HG03432 (cell line): Measurements from ENCODE around the gene TRMT2A.

ENCODE experiments used
- ATAC-seq: cut with Tn5 transposase; IDR thresholded peaks from one replicate; pipeline ENCODE4 v1.9.1; 2021; ENCODE audit warnings: mild to moderate bottlenecking, moderate library complexity; ENCODE audit not compliant: unreplicated experiment

The TRMT2A gene

DNA sequence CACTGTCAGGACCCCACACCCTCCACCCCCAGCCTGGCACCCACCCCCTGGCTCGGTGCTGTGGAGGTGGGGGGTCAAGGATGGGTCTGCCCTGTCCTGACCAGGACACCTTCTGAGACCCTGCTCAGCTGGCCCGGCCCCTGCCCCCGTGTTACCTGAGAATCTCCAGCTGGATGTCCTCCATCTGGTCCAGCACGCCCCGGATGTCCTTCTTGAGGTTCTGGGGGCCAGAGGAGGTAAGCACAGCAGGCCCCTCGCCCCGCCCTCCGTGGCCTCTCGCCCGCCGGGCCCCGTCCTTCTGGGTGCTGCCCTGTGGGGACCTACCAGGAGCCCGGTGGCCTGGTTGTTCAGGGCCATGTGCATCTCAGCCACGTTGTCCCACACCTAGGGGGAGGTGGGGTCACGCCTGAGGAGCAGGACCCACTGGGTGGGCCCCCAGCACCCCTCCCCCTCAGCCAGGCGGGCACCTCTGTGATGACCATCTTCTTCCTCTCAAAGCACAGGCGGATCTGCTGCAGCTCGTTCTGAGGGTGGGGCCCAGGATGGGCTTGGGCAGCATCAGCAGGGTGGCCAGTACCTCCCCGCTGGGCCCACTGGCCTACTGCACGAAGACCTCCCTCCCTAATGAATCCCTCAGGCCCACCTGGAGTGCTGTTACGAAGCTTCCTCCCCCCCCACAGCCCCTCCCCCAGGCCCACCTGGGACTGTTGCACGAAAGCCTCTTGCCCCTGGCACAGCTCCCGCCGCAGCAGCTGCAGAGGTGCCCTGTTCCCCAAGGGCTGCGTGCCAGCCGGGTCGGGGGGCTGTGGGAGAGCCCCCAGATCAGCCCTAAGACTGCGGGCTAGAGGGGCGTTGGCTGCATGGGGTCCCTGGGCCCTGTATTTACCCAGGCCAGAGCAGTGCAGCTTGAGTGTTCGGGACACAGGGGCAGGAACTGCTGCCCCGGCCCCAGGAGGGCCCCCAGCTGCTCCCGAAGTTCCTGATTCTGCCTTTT lies 32.5 kb upstream of the TRMT2A start:
- ATAC-seq, result no peak

DNA sequence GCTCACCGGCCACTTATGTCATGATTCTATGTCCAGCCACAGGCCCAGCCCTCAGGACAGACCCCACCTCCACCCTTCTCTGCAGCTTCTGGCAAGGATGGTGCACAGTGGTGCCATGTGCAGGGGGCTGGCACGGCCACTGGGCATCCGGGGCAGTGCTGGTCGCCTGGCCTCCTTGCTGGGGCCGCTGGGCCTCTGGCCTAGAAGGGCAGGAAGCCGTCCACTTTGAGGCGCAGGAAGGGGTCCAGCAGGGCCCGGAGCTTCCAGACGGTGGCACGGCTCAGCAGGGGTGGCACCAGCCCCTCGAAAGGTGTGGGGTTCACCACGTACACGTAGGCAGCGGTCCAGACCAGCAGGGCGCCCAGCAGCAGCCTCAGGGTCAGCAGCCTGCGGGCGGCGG lies 31.4 kb upstream of the TRMT2A start:
- ATAC-seq, result no peak

DNA sequence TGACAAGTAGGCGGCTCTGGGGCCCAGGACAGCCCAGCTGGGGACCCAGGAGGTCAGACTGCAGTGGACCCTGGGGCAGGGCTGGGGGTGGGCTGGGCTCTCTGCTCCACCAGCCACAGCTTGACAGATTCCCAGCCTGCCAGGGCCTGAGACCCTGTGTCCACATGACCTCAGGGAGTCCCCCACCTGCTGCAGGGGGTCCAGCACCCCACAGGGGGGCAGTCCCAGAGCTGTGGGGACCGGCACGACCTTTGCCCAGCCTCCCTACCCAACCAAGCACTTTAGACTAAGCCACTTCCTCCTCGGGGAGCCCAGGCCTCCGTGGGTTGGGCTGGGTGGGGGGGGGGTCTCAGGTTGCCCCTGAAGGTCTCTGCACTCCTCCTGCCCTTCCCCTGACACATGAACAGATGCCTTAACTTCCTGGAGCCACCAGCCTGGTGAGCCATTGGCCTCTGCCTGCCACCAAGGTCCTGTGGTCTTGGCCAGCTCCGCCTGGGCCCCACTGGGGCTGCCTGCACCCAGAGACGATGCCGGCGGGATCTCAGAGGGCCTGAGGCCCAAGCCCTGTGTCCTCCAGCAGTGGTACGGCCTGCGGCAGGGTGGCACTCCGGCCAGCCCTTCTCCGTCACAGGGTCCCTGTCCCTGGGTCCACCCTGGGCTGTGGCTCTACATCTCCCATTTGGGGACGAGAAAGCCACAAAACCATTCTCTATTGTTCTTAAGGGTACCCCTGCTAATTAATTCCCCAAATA lies 30.4 kb upstream of the TRMT2A start:
- ATAC-seq, result no peak

DNA sequence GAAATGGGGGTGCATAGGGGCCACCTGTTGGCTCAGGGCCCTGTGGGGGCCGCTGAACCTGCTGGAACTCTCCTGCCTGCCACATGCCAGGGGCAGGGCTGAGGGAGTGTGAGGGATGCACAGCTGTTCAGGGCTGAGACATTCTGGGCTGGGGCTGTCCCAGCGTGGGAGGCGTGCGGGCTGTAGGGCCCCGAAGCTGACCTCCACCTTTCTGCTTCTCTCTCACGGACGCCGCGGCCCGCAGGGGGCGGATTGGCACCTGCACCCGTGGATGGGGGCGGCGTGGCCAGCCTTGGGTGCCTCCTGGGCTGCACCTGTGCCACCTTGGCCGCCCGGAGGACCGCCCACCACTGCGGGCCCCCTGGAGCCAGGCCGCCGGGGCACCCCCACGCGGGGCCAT lies 29.8 kb upstream of the TRMT2A start:
- no peak for ATAC-seq

DNA sequence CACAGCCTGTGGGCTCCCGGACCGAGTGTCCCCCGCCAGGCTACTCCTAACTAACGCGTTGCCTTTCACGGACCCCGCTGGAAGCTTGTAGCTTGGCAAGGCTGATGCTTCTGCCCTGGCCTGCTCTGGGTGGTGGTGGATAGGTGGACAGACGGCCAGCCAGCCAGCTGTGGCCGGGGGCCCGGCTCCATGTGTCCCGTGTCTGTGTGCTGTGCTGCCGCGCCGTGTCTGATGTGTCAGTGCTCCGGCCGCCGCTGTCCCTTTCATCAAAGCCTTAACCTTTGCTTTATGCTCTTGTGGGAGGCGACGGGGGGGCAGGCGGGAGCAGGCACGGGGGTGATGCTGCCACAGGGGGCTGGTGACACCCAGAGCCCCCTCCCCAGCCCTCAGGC lies 28.8 kb upstream of the TRMT2A start:
- no peak for ATAC-seq

DNA sequence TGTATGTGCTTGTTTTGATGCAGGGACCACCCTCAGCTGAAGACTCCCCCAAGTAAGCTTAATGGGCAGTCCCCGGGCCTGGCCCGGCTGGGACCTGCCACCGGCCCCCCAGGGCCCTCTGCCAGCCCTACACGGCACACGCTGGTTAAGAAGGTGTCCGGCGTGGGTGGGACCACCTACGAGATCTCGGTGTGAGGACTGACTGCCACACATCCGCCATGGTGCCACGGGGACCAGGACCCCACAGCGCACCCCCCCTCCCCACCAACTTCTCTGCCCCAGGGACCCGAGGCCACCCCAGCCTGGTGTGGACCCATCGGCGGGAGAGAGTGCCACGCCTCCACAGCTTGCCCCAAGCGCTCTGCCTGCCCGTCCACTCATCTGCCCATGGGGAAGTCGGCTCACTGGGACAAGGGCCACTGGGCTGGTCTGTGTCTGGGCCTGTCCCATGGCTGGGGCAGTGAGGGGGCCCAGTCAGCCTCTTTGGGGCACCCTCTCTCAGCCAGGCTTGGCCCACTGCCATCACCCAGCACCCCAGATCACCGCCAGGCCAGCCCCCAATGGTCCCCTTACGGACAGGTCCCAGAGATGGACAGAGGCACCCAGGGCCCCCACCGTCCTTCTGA lies 28.3 kb upstream of the TRMT2A start:
- no peak for ATAC-seq

DNA sequence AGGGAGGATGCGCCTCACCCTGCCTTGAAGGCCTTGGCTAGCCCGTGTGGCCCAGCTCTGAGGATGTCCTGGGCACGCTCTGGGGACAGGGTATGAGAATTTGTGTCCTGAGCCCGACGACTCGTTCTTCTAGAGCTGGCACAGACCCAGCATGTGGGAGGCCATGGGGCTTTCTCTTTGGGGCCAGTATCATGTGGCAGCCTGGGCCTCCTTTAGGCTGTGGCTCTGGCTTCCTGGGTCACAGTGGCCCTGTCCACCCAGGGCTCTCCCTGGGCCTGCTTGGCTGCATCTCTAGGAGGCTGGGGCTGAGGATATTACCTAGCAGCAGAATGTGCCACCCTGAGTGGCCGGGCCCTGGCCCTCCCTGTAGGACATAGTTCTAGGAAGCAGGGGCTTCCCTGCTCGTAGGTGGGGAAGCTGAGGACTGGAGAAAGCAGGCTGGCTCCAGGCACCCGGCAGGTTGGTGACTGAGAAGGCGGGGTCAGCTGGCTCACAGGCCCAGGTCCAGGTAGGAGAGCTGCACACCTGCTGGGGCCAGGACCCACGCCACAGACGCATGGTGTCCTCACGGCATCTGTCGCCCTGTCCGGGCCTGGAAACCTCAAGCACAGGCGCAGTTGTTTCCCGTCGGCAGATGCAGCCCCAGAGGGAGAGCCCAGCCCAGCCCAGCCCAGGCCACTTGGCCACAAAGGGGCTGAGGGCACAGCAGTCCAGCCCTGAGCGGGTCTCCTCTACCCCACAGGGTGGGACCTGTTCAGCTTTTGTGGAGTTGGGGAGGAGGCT lies 27.0 kb upstream of the TRMT2A start:
- no peak for ATAC-seq

DNA sequence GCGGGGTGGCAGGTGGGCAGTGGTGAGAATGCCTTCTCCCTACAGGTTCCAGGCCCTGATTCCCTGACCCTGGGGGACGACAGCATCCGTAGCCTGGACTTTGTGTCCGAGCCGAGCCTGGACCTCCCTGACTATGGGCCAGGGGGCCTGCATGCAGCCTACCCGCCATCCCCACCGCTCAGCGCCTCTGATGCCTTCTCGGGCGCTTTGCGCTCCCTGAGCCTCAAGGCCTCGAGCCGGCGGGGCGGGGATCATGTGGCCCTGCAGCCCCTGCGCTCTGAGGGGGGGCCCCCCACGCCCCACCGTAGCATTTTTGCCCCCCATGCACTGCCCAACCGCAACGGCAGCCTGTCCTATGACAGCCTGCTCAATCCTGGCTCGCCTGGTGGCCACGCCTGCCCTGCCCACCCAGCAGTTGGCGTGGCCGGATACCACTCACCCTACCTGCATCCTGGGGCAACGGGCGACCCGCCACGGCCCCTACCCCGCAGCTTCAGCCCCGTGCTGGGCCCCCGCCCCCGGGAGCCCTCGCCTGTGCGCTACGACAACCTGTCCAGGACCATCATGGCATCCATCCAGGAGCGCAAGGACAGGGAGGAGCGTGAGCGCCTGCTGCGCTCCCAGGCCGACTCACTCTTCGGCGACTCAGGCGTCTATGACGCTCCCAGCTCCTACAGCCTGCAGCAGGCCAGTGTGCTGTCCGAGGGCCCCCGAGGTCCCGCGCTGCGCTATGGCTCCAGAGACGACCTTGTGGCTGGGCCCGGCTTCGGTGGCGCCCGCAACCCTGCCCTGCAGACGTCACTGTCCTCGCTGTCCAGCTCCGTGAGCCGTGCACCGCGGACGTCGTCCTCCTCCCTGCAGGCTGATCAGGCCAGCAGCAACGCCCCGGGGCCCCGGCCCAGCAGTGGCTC lies 25.9 kb upstream of the TRMT2A start:
- no peak for ATAC-seq

DNA sequence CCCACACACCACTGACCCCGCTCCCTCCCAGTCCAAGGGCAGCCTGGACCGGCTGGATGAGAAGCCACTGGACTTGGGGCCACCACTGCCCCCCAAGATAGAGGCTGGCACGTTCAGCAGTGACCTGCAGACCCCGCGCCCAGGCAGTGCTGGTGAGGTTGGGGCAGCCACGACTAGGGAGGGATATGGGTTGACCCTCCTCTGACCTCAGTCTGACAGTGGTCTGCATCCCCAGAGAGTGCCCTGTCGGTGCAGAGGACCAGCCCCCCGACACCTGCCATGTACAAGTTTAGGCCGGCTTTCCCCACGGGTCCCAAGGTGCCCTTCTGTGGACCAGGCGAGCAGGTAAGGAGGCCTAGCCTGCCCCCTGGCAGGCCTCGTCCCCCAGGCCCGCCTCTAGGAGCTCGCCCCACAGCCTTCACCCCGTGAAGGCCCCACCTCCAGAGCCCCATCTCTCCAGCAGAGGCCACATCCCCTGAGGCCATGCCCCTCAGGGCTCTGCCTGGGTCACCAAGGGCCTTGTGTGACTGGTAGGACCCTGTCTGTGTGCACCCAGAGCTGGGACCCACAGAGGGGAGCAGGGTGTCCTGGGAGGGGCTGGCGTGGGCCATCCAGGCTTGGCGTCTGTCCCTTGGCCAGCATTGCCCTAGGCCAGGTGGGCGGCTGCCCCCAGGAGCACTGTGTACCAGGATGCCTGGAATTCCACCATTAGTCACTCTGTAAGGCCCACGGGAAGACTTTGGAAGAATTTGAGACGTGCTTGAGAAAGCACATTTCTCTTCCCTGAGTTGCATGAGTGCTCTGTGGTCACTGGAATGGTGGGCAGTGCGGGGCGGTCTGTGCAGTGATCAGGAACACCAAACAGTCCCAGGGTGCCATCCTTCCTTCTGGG lies 24.4 kb upstream of the TRMT2A start:
- ATAC-seq, result no peak

DNA sequence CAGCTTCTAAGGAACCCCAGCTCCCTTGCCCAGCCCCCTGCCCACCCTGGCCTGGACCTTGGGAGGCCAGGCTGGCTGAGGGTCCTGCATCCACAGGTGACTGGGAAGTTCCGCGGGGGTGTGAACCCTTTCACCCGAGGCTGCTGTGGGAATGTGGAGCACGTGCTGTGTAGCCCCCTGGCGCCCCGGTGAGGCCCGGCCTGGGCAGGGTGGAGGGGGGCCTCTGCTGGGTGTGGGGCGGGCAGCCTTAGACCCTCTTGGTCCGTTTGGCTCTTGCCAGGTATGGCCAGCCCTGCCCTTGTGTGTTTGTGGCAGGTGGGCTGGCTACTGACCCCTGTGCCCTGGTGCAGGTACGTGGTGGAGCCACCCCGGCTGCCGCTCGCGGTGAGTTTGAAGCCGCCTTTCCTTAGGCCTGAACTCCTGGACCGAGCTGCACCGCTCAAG lies 23.5 kb upstream of the TRMT2A start:
- no peak for ATAC-seq

DNA sequence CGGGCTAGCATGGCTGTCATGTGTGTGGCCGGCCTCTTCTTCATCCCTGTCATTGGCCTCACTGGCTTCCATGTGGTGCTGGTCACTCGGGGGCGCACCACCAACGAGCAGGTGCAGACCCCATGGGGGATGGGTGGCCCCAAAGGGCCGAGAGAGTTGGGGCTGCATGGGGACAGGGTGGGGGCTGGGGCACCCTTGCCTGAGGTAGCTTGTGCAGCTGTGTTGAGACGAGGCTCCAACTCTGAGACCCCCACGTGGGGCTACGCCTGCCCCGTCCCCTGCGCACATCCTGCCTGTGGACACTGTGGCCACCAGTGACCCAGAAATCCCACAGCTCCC lies 23.1 kb upstream of the TRMT2A start:
- no peak for ATAC-seq

DNA sequence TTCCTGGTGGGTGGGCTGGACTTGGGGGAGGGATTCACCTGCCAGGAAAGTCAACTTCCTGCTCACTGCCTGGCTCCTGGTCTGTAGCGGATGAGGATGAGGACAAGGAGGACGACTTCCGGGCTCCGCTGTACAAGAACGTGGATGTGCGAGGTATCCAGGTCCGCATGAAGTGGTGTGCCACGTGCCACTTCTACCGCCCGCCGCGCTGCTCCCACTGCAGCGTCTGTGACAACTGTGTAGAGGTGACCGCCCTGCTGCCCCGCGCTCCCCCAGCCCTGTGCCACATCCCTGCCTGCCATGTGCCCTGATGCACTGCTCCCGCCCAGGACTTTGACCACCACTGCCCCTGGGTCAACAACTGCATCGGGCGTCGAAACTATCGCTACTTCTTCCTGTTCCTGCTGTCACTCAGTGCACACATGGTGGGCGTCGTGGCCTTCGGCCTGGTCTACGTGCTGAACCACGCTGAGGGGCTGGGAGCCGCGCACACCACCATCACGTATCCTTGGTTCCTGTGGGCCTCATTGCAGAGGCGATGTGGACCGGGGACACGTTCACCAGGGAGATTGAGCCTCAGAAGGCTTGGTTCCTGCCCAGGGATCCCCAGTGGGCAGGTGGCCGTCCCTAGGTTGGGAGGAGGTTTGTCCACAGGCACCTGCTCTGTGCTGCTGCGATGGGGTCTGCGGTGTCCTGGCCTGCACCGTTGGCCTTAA lies 22.5 kb upstream of the TRMT2A start:
- ATAC-seq, result no peak

DNA sequence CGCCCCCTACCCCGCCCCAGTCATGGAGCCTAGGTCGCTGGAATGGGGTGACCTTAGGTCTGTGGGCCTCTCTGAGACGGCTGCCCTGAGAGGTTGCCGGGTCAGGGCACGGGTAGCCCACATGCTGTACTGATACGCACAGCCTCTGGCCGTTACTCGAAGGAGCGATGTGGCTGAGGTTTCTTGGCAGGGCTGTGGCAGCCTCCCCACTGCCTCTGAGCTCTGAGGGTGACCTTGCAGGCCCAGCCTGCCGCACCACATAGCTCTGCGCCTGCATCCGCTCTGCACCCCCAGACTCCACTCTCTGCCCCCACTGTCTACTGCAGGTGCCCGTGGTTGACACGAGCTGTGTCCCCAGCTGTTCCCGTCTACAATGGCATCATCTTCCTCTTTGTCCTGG lies 21.8 kb upstream of the TRMT2A start:
- no peak for ATAC-seq

DNA sequence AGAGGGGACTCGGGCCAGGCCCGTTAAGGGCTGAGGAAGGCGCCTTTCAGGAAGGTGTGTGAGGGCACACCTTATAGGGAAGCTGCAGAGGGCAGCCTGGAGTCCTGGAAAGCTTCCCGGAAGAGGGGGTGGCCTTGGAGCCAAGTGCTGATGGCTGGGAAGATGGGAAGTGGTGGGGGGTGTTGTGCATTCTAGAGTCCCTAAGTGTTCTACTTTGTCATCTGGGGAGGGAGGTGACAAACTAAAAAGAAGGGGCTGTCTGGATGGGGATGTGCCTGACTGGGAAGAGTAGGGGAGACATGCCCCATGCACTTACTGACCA lies 21.4 kb upstream of the TRMT2A start:
- no peak for ATAC-seq

DNA sequence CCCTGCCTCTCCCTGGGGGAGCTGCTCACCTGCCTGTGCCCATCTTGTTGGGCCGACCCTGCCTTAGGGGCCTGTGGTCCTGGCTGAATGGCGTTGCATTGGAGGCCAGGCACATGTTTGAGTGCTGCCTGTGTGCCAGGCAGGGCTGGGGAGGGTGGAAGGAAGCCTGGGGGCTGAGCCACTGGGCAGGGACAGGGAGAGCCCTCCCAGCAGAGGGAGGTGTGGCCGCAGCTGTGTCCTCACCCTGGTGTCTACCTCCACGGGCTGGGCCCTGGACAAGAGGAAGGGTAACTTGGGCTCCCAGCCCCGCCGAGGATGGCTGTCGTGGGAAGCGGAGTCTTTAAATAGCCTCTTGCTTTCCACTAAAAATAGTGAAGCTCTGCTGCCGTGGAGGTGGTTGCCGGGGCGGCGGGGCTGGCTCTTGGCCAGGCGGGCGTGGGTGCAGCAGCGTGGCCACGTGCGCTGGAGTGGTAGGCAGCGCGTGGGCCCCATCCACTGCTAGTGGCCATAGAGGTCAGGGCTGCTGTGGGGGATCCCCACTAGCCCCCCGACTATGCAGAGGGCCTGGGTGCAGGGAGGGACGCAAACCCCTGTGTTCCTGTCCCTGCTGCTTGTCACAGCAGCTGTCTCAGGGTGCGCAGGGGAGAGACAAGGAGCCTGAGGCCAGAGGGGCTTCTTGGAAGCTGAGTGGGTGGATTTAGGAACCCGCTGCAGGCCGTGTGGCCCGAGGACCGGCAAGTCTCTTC lies 20.8 kb upstream of the TRMT2A start:
- no peak for ATAC-seq

DNA sequence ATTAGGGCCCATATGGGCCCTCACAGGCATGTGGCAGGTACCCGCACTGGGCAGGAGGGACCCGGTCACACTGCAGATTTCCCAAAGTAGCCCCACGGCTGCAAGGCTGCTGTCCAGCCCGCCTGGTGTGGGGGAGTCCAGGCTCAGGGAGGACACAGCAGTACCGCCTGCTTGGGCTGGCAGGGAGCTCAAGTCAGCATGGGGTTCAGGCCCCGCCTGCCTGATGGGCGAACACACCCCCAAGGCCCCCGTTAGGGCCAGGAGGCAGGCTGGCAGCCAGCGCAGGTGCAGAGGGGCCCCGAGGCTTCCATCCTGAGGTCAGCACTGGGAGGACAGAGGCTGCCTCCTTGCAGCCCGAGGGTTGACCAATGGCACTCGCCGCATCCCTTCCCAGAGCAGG lies 20.1 kb upstream of the TRMT2A start:
- ATAC-seq, result no peak

DNA sequence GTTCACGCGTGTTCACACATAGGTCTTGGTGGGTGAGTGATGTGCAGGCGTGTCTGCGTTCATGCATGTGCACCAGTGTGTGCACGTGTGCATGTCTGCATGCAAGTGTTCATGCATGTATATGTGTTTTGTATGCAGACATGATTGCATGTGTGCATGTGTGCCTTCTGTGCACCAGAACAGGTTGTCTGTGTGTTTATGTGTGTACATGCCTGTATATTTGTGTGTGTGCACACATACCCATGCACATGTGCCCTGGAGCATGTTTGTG lies 19.5 kb upstream of the TRMT2A start:
- ATAC-seq, result no peak
